Measurements from ENCODE around the gene OOSP1.

Gene OOSP1

GRCh38 chr11:59938718-59939117 is 486 bp downstream of the OOSP1 start:
- no peak overlapping the region for H3K27ac Mint-ChIP-seq (ENCODE audit: low read depth)
- DNase-seq (ENCODE audit: low spot score in 2 of 2) (no peak), ATAC-seq (replicated peaks; ENCODE audit: extremely low read depth, poor library complexity, severe bottlenecking) (no peak)
- H3K27me3 Mint-ChIP-seq, result peaks cover 33% of the 10 kb centered on the region
- H3K4me3 Mint-ChIP-seq, result no peak overlapping the region
- no peaks in the 10 kb centered on the region for H3K36me3 Mint-ChIP-seq (ENCODE audit: insufficient read depth)
- no peaks in the 10 kb centered on the region for H3K9me3 Mint-ChIP-seq
- no peaks in the 10 kb centered on the region for H3K4me1 Mint-ChIP-seq

- Mint-ChIP-seq H3K27me3 (peaks cover 41% of the 10 kb centered on the region), H3K4me1 (no peaks in the 10 kb centered on the region), H3K36me3 (ENCODE audit: insufficient read depth) (no peaks in the 10 kb centered on the region), H3K27ac (ENCODE audit: low read depth) (no peak overlapping the region), H3K9me3 (no peaks in the 10 kb centered on the region), H3K4me3 (no peak overlapping the region)
- ATAC-seq (replicated peaks; ENCODE audit: extremely low read depth, poor library complexity, severe bottlenecking) (no peak), DNase-seq (ENCODE audit: low spot score in 2 of 2) (no peak)
Observed at GRCh38 chr11:59939482-59939881, 1.2 kb downstream of the OOSP1 start.

- DNase-seq (ENCODE audit: low spot score in 2 of 2) (no peak), ATAC-seq (replicated peaks; ENCODE audit: extremely low read depth, poor library complexity, severe bottlenecking) (no peak)
- Mint-ChIP-seq H3K36me3 (ENCODE audit: insufficient read depth) (no peaks in the 10 kb centered on the region), H3K27ac (ENCODE audit: low read depth) (no peak overlapping the region), H3K9me3 (no peaks in the 10 kb centered on the region), H3K27me3 (peaks cover 50% of the 10 kb centered on the region), H3K4me1 (no peaks in the 10 kb centered on the region), H3K4me3 (no peak overlapping the region)
Observed at GRCh38 chr11:59941091-59941490, 2.9 kb downstream of the OOSP1 start.

- Mint-ChIP-seq H3K27ac (ENCODE audit: low read depth) (no peak overlapping the region), H3K27me3 (peaks cover 66% of the 10 kb centered on the region), H3K4me3 (no peak overlapping the region), H3K9me3 (no peaks in the 10 kb centered on the region), H3K36me3 (ENCODE audit: insufficient read depth) (no peaks in the 10 kb centered on the region), H3K4me1 (no peaks in the 10 kb centered on the region)
- DNase-seq (ENCODE audit: low spot score in 2 of 2) (no peak), ATAC-seq (replicated peaks; ENCODE audit: extremely low read depth, poor library complexity, severe bottlenecking) (no peak)
Observed at GRCh38 chr11:59943997-59944714, 5.9 kb downstream of the OOSP1 start.

GRCh38 chr11:59944720-59945119 is 6.5 kb downstream of the OOSP1 start:
- H3K4me1 Mint-ChIP-seq, result no peaks in the 10 kb centered on the region
- peaks cover 72% of the 10 kb centered on the region for H3K27me3 Mint-ChIP-seq
- DNase-seq (ENCODE audit: low spot score in 2 of 2) (no peak), ATAC-seq (replicated peaks; ENCODE audit: extremely low read depth, poor library complexity, severe bottlenecking) (no peak)
- no peak overlapping the region for H3K27ac Mint-ChIP-seq (ENCODE audit: low read depth)
- H3K4me3 Mint-ChIP-seq, result no peak overlapping the region
- no peaks in the 10 kb centered on the region for H3K36me3 Mint-ChIP-seq (ENCODE audit: insufficient read depth)
- no peaks in the 10 kb centered on the region for H3K9me3 Mint-ChIP-seq

- H3K9me3 Mint-ChIP-seq, result no peaks in the 10 kb centered on the region
Observed at GRCh38 chr11:59953463-59954218, 15.4 kb downstream of the OOSP1 start.

GRCh38 chr11:59954219-59954847 is 16.1 kb downstream of the OOSP1 start:
- no peak for DNase-seq (ENCODE audit: low spot score in 2 of 2)
- Mint-ChIP-seq H3K4me3 (no peak overlapping the region), H3K9me3 (no peaks in the 10 kb centered on the region), H3K27ac (ENCODE audit: low read depth) (no peak overlapping the region), H3K36me3 (ENCODE audit: insufficient read depth) (peaks cover 3% of the 10 kb centered on the region), H3K27me3 (peaks cover 60% of the 10 kb centered on the region), H3K4me1 (no peaks in the 10 kb centered on the region)
- no peak for ATAC-seq (replicated peaks; ENCODE audit: extremely low read depth, poor library complexity, severe bottlenecking)

More at GRCh38 chr11:59953463-59954218, 15.4 kb downstream of the OOSP1 start:
- Mint-ChIP-seq H3K27ac (ENCODE audit: low read depth) (no peak overlapping the region), H3K4me1 (no peaks in the 10 kb centered on the region), H3K36me3 (ENCODE audit: insufficient read depth) (peaks cover 2% of the 10 kb centered on the region), H3K4me3 (no peak overlapping the region), H3K27me3 (peaks cover 60% of the 10 kb centered on the region)
- DNase-seq (ENCODE audit: low spot score in 2 of 2), result no peak
- no peak for ATAC-seq (replicated peaks; ENCODE audit: extremely low read depth, poor library complexity, severe bottlenecking)

- no peaks in the 10 kb centered on the region for H3K9me3 Mint-ChIP-seq
- peaks cover 47% of the 10 kb centered on the region for H3K27me3 Mint-ChIP-seq
- H3K27ac Mint-ChIP-seq (ENCODE audit: low read depth), result no peak overlapping the region
- H3K4me3 Mint-ChIP-seq, result no peak overlapping the region
- H3K4me1 Mint-ChIP-seq, result no peaks in the 10 kb centered on the region
- no peak for ATAC-seq (replicated peaks; ENCODE audit: extremely low read depth, poor library complexity, severe bottlenecking)
- DNase-seq (ENCODE audit: low spot score in 2 of 2), result no peak
- peaks cover 3% of the 10 kb centered on the region for H3K36me3 Mint-ChIP-seq (ENCODE audit: insufficient read depth)
Observed at GRCh38 chr11:59957094-59957493, 18.9 kb downstream of the OOSP1 start.

- ATAC-seq (replicated peaks; ENCODE audit: extremely low read depth, poor library complexity, severe bottlenecking) (no peak), DNase-seq (ENCODE audit: low spot score in 2 of 2) (no peak)
- Mint-ChIP-seq H3K4me3 (no peak overlapping the region), H3K27me3 (peaks cover 42% of the 10 kb centered on the region), H3K9me3 (no peaks in the 10 kb centered on the region), H3K27ac (ENCODE audit: low read depth) (no peak overlapping the region), H3K4me1 (no peaks in the 10 kb centered on the region), H3K36me3 (ENCODE audit: insufficient read depth) (peaks cover 3% of the 10 kb centered on the region)
Observed at GRCh38 chr11:59960502-59961381, 22.5 kb downstream of the OOSP1 start.

GRCh38 chr11:59962107-59962482 is 23.9 kb downstream of the OOSP1 start:
- Mint-ChIP-seq H3K27me3 (peaks cover 31% of the 10 kb centered on the region), H3K36me3 (ENCODE audit: insufficient read depth) (peaks cover 3% of the 10 kb centered on the region), H3K4me3 (no peak overlapping the region), H3K9me3 (no peaks in the 10 kb centered on the region), H3K27ac (ENCODE audit: low read depth) (no peak overlapping the region), H3K4me1 (no peaks in the 10 kb centered on the region)
- ATAC-seq (replicated peaks; ENCODE audit: extremely low read depth, poor library complexity, severe bottlenecking) (no peak), DNase-seq (ENCODE audit: low spot score in 2 of 2) (no peak)

GRCh38 chr11:59963733-59964132 is 25.5 kb downstream of the OOSP1 start, which contains the start of gene OOSP4A:
TSS of gene OOSP4A (plus strand) at chr11:59964033. CDS start at chr11:59964033, 0 bp downstream.
- Mint-ChIP-seq H3K4me1 (no peaks in the 10 kb centered on the region), H3K27me3 (peaks cover 23% of the 10 kb centered on the region), H3K9me3 (no peaks in the 10 kb centered on the region), H3K4me3 (no peak within 1 kb of the TSS), H3K36me3 (ENCODE audit: insufficient read depth) (no peaks in the 10 kb centered on the region), H3K27ac (ENCODE audit: low read depth) (no peak within 1 kb of the TSS)
- no peak for DNase-seq (ENCODE audit: low spot score in 2 of 2)
- no peak for ATAC-seq (replicated peaks; ENCODE audit: extremely low read depth, poor library complexity, severe bottlenecking)

GRCh38 chr11:59965424-59965823 is 27.2 kb downstream of the OOSP1 start:
- Mint-ChIP-seq H3K4me1 (no peaks in the 10 kb centered on the region), H3K27me3 (peaks cover 9% of the 10 kb centered on the region), H3K9me3 (no peaks in the 10 kb centered on the region), H3K4me3 (no peak overlapping the region), H3K36me3 (ENCODE audit: insufficient read depth) (no peaks in the 10 kb centered on the region), H3K27ac (ENCODE audit: low read depth) (no peak overlapping the region)
- ATAC-seq (replicated peaks; ENCODE audit: extremely low read depth, poor library complexity, severe bottlenecking), result no peak
- no peak for DNase-seq (ENCODE audit: low spot score in 2 of 2)
